Measurements from ENCODE around the gene KLK11.

Gene KLK11

DNA sequence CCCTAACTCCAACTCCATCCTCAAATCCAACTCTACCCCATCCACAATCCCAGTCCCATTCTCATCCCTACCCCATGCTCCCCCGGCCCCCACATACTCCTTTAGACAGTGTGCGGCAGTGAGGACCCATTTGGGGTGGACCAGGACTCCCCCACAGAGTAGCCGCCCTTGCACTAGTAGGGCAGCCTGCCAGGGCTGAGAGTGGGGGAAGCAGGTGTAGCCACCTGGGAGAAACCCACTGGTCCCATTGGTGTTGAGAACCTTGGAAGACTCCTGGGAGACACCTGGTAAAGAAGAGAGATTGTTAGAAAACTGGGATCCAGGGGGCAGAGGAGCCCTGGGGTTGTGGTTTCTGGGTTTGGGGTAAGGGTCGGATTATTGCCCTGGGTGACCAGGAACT lies 33.9 kb upstream of the KLK11 start:
- H2AFZ ChIP-seq (ENCODE audit: low read length), result no peak overlapping the region
- no peaks in the 10 kb centered on the region for H3K79me2 ChIP-seq (ENCODE audit: low read length)
- H3F3A ChIP-seq (ENCODE audit: insufficient read depth, low read length), result no peaks in the 10 kb centered on the region
- no peaks in the 10 kb centered on the region for H3K4me1 ChIP-seq (ENCODE audit: low read length)
- TF ChIP-seq, protein P1, sequence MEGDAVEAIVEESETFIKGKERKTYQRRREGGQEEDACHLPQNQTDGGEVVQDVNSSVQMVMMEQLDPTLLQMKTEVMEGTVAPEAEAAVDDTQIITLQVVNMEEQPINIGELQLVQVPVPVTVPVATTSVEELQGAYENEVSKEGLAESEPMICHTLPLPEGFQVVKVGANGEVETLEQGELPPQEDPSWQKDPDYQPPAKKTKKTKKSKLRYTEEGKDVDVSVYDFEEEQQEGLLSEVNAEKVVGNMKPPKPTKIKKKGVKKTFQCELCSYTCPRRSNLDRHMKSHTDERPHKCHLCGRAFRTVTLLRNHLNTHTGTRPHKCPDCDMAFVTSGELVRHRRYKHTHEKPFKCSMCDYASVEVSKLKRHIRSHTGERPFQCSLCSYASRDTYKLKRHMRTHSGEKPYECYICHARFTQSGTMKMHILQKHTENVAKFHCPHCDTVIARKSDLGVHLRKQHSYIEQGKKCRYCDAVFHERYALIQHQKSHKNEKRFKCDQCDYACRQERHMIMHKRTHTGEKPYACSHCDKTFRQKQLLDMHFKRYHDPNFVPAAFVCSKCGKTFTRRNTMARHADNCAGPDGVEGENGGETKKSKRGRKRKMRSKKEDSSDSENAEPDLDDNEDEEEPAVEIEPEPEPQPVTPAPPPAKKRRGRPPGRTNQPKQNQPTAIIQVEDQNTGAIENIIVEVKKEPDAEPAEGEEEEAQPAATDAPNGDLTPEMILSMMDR (IDR thresholded peaks at IDR 0.05; ENCODE audit: low read length), result no peak
- TF ChIP-seq EZH2phosphoT487 (IDR thresholded peaks at IDR 0.05; ENCODE audit: low read length) (no peak), EZH2 (optimal IDR thresholded peaks at IDR 0.05; ENCODE audit: low read depth, low read length) (no peak)
- H3K9me2 ChIP-seq (replicated peaks; ENCODE audit: insufficient read depth, low read length), result no peaks in the 10 kb centered on the region
- no peaks in the 10 kb centered on the region for H3K9me3 ChIP-seq (replicated peaks; ENCODE audit: insufficient read depth, low read length)
- H3K9ac ChIP-seq (ENCODE audit: low read length), result no peak overlapping the region
- no peaks in the 10 kb centered on the region for H3K36me3 ChIP-seq (replicated peaks; ENCODE audit: insufficient read depth, low read length)
- no peak overlapping the region for H3K27ac ChIP-seq (ENCODE audit: low read length)
- H3K4me3 ChIP-seq (ENCODE audit: low read length), result no peak overlapping the region
- H4K20me1 ChIP-seq (ENCODE audit: insufficient read depth, low read length), result no peaks in the 10 kb centered on the region
- no peak overlapping the region for H3K4me2 ChIP-seq (ENCODE audit: low read depth, low read length)
- H3K27me3 ChIP-seq (replicated peaks; ENCODE audit: insufficient read depth, low read length), result peaks cover 23% of the 10 kb centered on the region
- no peak for DNase-seq

DNA sequence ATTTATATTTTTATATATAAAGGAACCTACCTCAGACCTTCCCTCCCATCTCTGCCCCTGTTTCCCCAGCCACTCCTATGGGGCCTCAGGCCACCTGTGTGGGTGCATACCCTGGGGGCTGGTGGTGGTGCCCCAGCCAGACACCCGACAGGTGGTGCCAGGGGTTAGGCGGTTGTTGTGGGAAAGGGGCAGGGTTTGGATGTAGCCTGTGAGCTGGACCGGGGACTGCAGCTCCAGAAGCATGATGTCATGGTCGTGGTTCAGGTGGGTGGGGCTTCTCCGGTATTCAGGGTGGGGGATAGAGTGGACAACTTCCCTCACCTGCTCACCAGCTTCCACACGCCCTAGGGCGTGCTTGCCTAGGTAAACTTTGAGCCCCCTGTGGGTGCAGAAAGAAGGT lies 33.3 kb upstream of the KLK11 start:
- H3K27ac ChIP-seq (ENCODE audit: low read length), result no peak overlapping the region
- H4K20me1 ChIP-seq (ENCODE audit: insufficient read depth, low read length), result no peaks in the 10 kb centered on the region
- no peaks in the 10 kb centered on the region for H3K79me2 ChIP-seq (ENCODE audit: low read length)
- H3K9ac ChIP-seq (ENCODE audit: low read length), result no peak overlapping the region
- no peak overlapping the region for H3K4me3 ChIP-seq (ENCODE audit: low read length)
- H3K4me2 ChIP-seq (ENCODE audit: low read depth, low read length), result no peak overlapping the region
- H3F3A ChIP-seq (ENCODE audit: insufficient read depth, low read length), result no peaks in the 10 kb centered on the region
- peaks cover 23% of the 10 kb centered on the region for H3K27me3 ChIP-seq (replicated peaks; ENCODE audit: insufficient read depth, low read length)
- H3K4me1 ChIP-seq (ENCODE audit: low read length), result no peaks in the 10 kb centered on the region
- no peak for DNase-seq
- no peak for TF ChIP-seq EZH2 (optimal IDR thresholded peaks at IDR 0.05; ENCODE audit: low read depth, low read length)
- TF ChIP-seq, protein P1 (IDR thresholded peaks at IDR 0.05; ENCODE audit: low read length), result no peak
- TF ChIP-seq EZH2phosphoT487 (IDR thresholded peaks at IDR 0.05; ENCODE audit: low read length), result no peak
- no peaks in the 10 kb centered on the region for H3K9me3 ChIP-seq (replicated peaks; ENCODE audit: insufficient read depth, low read length)
- no peaks in the 10 kb centered on the region for H3K36me3 ChIP-seq (replicated peaks; ENCODE audit: insufficient read depth, low read length)
- H3K9me2 ChIP-seq (replicated peaks; ENCODE audit: insufficient read depth, low read length), result no peaks in the 10 kb centered on the region
- H2AFZ ChIP-seq (ENCODE audit: low read length), result no peak overlapping the region

DNA sequence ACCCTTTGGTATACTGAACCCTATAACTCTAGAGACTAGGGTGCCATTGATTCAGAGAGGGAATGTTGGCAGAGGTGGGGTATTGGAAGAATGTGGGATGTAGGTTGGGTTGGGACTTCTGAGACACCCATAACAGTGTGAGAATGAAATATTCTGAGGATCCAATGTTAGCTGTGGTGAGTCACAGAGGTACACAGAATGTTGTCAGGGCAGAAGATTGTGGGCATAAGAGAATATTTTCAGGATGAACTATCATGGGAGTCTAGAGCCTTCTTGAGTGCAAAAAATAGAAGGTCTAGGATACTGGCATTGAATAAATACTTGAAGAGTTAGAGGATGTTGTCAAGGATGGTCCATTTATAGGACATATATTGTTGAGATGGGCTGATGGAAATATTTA lies 29.4 kb upstream of the KLK11 start:
- no peak overlapping the region for H3K4me3 ChIP-seq (ENCODE audit: low read length)
- H3K27me3 ChIP-seq (replicated peaks; ENCODE audit: insufficient read depth, low read length), result peaks cover 24% of the 10 kb centered on the region
- no peaks in the 10 kb centered on the region for H4K20me1 ChIP-seq (ENCODE audit: insufficient read depth, low read length)
- TF ChIP-seq, protein P1 (IDR thresholded peaks at IDR 0.05; ENCODE audit: low read length), result no peak
- no peak for TF ChIP-seq EZH2phosphoT487 (IDR thresholded peaks at IDR 0.05; ENCODE audit: low read length)
- no peak for TF ChIP-seq EZH2 (optimal IDR thresholded peaks at IDR 0.05; ENCODE audit: low read depth, low read length)
- H3K27ac ChIP-seq (ENCODE audit: low read length), result no peak overlapping the region
- H3F3A ChIP-seq (ENCODE audit: insufficient read depth, low read length), result no peaks in the 10 kb centered on the region
- no peak overlapping the region for H3K9ac ChIP-seq (ENCODE audit: low read length)
- H3K4me1 ChIP-seq (ENCODE audit: low read length), result no peaks in the 10 kb centered on the region
- H3K79me2 ChIP-seq (ENCODE audit: low read length), result no peaks in the 10 kb centered on the region
- no peaks in the 10 kb centered on the region for H3K36me3 ChIP-seq (replicated peaks; ENCODE audit: insufficient read depth, low read length)
- H3K9me3 ChIP-seq (replicated peaks; ENCODE audit: insufficient read depth, low read length), result no peaks in the 10 kb centered on the region
- H2AFZ ChIP-seq (ENCODE audit: low read length), result no peak overlapping the region
- H3K9me2 ChIP-seq (replicated peaks; ENCODE audit: insufficient read depth, low read length), result no peaks in the 10 kb centered on the region
- no peak overlapping the region for H3K4me2 ChIP-seq (ENCODE audit: low read depth, low read length)
- no peak for DNase-seq

Data from MM.1S (cell line).